Mammary epithelial cell (primary cell): Measurements from ENCODE around the gene NUTF2.

Experiments
- EZH2 ChIP-seq: IDR thresholded peaks from 2 replicates; pipeline ENCODE4 v1.6.1; 2012; ENCODE audit warnings: low read length, inconsistent platforms, borderline replicate concordance
- TF ChIP-seq, protein P1 (sequence below), 2 donors: IDR thresholded peaks in 1 of 2; conservative IDR thresholded peaks in 1 of 2; 2 replicates each; pipeline ENCODE4 v1.5.1; 2011 to 2012; ENCODE audit warnings: inconsistent platforms in 2 of 2, low read length in 2 of 2, mild to moderate bottlenecking in 2 of 2, control low read depth in 1 of 2, low read depth in 1 of 2; ENCODE audit not compliant: insufficient read depth in 1 of 2; ENCODE audit errors: extremely low read depth in 1 of 2

DNA sequence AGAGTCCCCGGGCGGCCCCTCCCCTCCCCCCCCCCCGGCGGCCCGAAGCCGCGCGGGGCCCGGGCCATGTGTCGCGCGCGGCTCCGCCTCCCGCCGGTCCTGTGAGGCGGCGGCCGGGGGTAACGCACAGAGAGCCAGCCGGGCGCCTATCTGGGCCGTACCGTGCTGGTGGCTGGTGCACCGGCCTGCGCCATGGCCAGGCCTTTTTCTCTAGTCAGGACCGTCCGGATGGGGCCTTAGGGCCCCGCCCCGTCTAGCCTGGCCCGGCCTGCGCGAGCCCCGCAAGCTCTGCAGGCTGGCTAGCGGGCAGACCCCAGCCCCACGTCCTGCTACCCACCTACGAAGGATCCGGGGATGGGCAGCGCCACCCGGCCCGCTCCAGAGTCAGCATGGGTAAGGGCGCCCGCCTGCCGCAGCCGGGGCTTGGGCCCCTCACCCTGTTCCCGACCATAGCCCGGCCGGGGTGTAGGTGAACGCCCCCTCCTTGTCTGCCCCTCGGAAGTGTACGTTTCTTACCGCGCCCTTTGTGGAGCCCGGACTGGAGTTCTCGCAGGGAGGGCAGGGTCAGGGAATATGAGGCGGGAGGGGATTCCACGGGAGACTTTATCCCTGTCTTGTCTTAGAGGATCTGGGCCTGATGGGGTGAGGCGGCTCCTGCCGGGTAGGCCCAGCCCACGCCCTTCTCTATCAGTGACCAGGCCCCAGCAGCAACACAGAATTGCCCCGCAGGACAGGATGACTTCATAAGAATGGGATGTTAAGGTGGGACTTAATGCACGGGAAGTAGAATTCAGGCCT lies 530 bp downstream of the NUTF2 start, which contains the start of gene CENPT:
- TF ChIP-seq, protein P1, sequence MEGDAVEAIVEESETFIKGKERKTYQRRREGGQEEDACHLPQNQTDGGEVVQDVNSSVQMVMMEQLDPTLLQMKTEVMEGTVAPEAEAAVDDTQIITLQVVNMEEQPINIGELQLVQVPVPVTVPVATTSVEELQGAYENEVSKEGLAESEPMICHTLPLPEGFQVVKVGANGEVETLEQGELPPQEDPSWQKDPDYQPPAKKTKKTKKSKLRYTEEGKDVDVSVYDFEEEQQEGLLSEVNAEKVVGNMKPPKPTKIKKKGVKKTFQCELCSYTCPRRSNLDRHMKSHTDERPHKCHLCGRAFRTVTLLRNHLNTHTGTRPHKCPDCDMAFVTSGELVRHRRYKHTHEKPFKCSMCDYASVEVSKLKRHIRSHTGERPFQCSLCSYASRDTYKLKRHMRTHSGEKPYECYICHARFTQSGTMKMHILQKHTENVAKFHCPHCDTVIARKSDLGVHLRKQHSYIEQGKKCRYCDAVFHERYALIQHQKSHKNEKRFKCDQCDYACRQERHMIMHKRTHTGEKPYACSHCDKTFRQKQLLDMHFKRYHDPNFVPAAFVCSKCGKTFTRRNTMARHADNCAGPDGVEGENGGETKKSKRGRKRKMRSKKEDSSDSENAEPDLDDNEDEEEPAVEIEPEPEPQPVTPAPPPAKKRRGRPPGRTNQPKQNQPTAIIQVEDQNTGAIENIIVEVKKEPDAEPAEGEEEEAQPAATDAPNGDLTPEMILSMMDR (conservative IDR thresholded peaks at IDR 0.05 in 1 of 2, IDR thresholded peaks at IDR 0.05 in 1 of 2; ENCODE audit: extremely low read depth in 1 of 2, insufficient read depth in 1 of 2, low read depth in 1 of 2, low read length in 2 of 2), result no peak
- TF ChIP-seq EZH2, result no peak
